ENCODE data around the gene SNAP47. TPM values are rescaled to one million over a fixed set of nuclear protein-coding genes. Genes with fewer than 3 reads are reported as not detected.

The SNAP47 gene
- total RNA-seq, 1 experiment from 2014 or later: 79.8 TPM

DNA sequence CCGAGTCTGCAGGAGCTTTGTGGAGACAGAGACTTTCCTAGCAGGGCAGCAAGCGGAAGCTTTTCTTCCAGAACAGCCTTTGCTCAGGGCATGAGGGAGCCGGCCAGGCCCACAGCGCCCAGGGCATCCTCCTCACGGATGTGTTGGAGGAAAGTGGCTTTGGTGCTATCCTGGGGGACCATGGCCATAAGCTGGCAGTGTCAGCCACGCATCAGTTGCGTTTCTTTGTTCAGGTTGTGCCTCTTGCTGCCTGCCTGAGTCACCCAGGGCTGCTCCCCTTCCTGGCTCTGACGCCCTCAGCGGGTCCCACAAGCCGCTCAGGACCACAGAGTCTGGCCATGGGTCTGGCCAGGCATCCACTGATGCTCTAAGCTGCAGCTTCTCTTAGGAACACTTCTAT is 40.6 kb downstream of the SNAP47 start:
- in situ Hi-C loops (cut with HindIII; ENCODE audit: low pct_unique_long_range_greater_than_20kb, low sequenced_read_pairs): no loop called here

DNA sequence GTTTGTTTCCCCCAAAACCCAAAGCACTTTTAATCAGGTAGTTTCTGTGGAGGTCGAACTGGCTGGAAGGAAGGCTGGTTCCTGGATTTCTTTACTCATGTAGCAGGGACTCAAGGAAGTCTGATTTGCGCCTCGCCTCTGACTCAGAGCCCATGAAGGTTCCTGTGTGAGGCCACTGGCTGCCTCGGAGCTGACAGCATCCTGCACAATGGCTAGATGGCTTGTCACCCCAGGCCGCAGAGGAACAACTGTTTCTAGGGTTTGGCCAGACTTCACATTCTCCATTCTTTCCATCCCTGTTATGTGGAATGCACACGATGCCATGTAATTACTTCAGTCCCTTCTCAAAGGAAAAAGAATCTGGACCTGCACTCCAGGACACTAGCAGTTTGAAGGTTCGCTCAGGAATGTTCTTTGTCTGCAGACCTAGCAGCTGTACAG is 41.1 kb downstream of the SNAP47 start:
- DNase-seq (ENCODE audit: low read depth): no peak
- in situ Hi-C loops (cut with HindIII; ENCODE audit: low pct_unique_long_range_greater_than_20kb, low sequenced_read_pairs): no loop called here

More for the DNA sequence above, 40.6 kb downstream of the SNAP47 start:
- no peak for DNase-seq (ENCODE audit: low read depth)

GRCh38 chr1:227777156-227777555 is 41.9 kb downstream of the SNAP47 start:
- in situ Hi-C loops (cut with HindIII; ENCODE audit: low pct_unique_long_range_greater_than_20kb, low sequenced_read_pairs): no loop called here
- no peak for DNase-seq (ENCODE audit: low read depth)

DNA sequence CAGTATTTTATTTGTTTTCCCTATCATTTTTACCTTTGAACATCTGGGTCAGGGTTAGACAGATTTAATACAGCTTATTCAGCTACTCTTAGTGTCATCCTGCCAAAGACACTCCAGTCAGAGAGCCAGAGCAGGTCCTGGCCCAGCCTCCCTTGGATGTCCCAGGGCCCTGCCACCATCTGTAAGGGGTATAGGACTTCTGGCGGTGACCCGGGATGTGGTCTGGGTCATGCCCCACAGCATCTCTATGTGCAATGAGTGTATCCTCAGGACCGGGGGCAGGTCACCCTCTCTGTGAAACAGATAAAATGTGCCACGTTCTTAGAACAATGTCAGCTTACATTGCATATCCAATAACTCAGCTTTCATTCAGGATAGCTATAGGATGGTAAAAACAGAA is 42.4 kb downstream of the SNAP47 start:
- in situ Hi-C loops (cut with HindIII; ENCODE audit: low pct_unique_long_range_greater_than_20kb, low sequenced_read_pairs): no loop called here
- no peak for DNase-seq (ENCODE audit: low read depth)

DNA sequence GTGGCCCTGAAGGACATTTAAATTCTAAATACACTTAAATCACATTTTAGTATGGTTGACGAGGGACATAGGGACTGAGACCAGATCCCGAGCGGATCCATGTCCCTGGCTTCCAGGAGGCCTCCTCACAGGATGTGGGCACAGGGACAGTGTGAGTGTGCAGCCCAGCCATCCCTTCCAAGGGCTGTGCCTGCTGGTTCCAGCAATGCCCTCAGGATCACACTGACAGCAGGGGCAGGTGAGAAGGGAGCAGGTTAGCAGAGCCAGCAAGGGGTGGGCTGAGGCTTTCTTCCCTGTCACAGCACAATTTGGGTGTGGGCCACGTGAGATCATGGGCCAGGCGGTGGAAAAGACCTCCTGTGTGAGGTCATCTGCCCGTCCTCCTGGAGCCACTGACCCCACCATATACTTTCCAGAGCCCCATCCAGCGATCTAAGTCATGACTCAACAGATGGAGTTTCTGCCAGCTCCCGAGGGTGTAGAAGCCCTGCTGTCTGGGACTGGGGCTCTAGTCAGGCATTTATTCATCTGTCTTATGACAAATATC is 43.2 kb downstream of the SNAP47 start:
- in situ Hi-C loops (cut with HindIII; ENCODE audit: low pct_unique_long_range_greater_than_20kb, low sequenced_read_pairs): no loop called here
- no peak for DNase-seq (ENCODE audit: low read depth)

- DNase-seq (ENCODE audit: low read depth): no peak
These were observed 43.8 kb downstream of the SNAP47 start for GRCh38 chr1:227779021-227779441.

GRCh38 chr1:227779685-227780084 is 44.5 kb downstream of the SNAP47 start:
- in situ Hi-C loops (cut with HindIII; ENCODE audit: low pct_unique_long_range_greater_than_20kb, low sequenced_read_pairs): no loop called here
- no peak for DNase-seq (ENCODE audit: low read depth)

More at GRCh38 chr1:227779021-227779441, 43.8 kb downstream of the SNAP47 start:
- in situ Hi-C loops (cut with HindIII; ENCODE audit: low pct_unique_long_range_greater_than_20kb, low sequenced_read_pairs): no loop called here

GRCh38 chr1:227780101-227781044 is 45.1 kb downstream of the SNAP47 start:
- in situ Hi-C loops (cut with HindIII; ENCODE audit: low pct_unique_long_range_greater_than_20kb, low sequenced_read_pairs): no loop called here
- DNase-seq (ENCODE audit: low read depth): no peak

- DNase-seq (ENCODE audit: low read depth): no peak
- in situ Hi-C loops (cut with HindIII; ENCODE audit: low pct_unique_long_range_greater_than_20kb, low sequenced_read_pairs): no loop called here
These were observed 46.2 kb downstream of the SNAP47 start for GRCh38 chr1:227781314-227781930.

DNA sequence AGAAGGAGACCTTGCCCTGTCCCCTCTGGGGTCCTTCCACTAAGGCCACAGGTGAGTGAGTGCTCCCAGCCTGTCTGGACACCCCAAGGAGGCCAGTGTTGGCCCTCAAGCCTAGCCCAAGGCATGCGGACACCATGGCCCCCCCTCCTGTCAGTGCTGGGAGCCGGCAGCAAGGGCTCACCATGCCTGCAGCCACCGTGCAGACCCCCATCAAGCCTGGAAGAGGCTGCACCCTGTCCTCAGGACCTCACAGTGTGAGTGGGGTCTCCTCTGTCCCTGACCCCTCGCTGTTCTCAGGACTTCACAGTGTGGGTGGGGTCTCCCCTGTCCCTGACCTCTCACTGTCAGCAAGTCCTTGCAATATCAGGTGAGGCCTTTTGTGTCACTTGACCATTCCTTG is 47.0 kb downstream of the SNAP47 start:
- in situ Hi-C loops (cut with HindIII; ENCODE audit: low pct_unique_long_range_greater_than_20kb, low sequenced_read_pairs): no loop called here
- no peak for DNase-seq (ENCODE audit: low read depth)

- DNase-seq (ENCODE audit: low read depth): no peak
- in situ Hi-C loops (cut with HindIII; ENCODE audit: low pct_unique_long_range_greater_than_20kb, low sequenced_read_pairs): no loop called here
These were observed 50.0 kb downstream of the SNAP47 start for GRCh38 chr1:227785094-227785804.

DNA sequence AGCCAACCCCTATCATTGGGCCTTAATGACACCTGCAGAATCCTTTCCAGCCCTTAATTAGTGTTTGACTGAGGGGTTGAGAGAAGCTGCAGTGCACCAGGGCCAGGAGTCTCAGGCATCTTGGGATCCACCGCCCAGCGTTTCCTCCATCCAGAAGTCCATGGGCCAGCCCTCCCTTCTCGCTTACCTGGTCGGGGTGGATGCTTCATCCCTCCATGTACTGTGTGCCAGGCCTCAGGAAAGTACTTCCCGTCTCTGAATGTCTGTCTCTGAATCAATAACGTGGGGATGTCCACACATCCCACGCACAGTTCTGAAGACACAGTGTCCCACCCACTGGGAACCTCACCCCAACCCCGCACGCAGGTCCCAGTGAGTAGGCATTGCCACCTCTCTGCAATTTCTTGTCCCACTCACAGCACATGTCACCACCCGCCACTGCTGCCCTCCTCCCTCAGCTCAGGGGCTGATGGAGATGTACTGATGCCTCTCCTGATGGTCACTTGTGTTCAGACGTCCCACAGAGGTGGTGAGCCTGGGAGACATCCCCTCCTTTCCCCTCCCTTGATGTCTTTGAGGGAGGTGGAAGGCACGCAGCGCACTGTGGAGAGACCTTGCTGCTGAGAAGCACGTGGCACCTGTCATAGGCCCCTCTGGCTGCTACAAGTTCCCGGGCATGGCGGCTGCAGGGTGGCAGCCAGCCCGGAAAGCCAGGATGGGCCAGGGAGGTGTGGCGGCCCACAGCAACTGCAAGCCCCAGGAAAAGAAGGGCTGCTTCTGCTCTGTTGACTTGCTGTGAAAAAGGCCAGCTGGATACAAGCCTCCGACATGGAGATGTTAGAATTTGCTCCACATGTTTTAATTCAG is 50.8 kb downstream of the SNAP47 start:
- in situ Hi-C loops (cut with HindIII; ENCODE audit: low pct_unique_long_range_greater_than_20kb, low sequenced_read_pairs): no loop called here
- no peak for DNase-seq (ENCODE audit: low read depth)

DNA sequence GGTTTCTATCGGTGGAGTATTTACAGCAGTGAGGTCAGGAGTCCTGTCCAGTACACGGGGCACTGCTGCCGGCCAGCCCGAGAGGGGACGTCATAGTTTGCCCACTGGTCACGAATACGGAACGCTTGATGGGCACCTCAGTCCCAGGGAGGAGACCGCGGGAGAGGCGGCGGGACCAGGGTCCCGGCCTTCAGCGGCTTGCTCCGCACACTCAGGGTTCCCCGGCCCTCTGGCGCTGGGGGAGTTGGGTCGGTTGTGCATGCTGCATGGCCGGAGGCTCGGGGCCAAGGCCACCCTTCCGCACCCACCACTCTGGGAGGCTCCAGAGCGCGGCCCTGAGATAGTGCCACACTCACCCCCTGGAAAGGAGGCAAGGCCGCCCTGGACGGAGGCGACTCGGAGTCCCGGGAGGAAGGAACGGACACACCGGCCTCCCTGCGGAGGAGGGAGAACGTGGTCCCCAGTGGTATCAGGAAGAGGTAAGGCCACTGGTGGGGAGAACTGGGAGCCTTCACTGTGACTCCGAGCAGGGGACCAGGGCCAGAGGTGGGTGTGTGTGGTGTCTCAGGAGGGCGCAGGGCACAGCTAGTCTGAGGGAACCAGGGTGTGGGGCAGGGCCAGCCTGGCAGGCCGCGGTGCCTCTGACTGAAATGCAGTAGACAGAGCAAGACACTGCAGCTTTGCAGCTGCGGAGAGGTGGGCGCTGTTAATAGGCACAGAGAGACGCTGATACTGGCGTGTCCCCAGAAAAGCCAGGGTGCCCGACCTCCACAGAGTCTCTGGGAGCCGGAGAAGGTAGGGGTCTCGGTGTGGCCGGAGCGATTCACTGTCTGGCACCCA is 51.7 kb downstream of the SNAP47 start:
- DNase-seq (ENCODE audit: low read depth): no peak
- in situ Hi-C loops (cut with HindIII; ENCODE audit: low pct_unique_long_range_greater_than_20kb, low sequenced_read_pairs): no loop called here

DNA sequence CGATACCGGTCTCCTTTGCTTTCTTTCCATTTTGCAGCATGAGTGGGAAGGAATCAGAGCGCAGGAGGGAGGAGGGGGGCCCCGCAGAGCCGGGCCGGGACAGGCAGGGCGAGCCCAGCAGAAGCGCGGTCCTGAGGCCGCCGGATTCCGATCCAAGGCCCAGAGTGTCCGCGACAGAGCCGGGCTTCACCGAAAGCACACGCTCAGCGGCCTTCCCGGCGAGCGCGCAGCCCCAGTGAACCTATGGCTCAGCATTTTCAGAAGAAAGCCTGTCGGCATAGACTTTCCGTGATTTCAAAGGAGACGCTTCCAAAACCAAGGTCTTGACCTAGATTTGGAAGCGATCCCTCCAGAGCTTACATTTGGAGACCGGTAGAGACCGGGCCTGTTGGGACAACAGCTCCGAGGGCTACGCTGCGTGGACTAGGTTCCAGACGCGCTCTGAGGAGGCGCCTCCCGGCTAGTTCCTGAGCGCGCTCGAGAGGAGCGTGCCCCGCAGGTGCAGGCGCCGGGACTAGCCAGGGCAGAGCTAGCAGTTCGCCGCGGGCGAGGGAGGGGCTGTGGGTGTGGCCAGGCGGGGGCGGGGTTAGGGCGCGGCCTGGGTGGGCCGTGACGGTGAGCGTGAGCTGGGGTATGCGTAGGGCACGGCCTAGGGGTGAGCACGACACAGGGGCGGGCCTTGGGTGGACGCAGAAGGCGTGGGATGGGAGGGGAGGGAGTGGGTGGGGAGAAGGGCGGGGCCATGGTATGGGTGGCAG is 52.5 kb downstream of the SNAP47 start:
- in situ Hi-C loops (cut with HindIII; ENCODE audit: low pct_unique_long_range_greater_than_20kb, low sequenced_read_pairs): no loop called here
- DNase-seq (ENCODE audit: low read depth): peak; percentile 81

DNA sequence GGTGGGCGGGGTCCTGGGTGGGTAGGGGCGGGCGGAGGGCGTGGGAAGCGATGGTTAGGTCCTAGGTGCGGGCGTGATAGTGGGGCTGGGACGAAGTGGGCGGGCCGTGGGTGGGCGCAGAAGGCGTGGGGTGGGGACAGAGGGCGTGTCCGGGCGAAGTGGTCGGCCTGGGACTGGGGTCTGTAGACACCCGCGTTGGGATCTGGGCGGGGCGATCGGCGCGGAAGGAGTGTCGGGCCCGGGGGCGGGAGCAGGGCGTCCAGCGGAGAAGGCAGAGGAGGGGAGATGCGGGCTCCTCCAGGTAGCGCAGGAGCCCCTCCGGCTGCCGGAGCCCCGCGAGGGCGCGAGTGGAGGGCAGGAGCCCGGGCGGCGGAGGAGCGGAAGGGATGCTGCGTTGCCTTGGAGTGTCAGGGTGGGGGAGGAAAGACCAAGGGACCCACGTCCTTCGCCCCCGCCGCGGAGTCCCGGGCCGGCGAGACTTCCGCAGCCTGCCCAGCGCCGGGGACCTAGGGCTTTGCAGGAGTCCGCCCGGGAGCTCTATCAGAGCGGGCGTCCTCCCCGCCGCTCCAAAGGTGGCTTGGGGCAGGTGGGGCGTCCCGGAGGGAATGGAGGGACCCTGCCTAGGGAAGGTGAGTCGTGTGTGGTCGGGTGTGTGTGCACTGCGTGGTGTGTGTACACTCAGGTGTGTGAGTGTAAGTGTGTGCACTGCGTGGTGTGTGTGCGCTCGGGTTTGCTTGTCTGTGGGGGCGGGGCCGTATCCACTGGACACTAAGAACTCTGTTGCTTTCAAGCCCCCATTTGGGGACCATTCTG is 53.2 kb downstream of the SNAP47 start:
- in situ Hi-C loops (cut with HindIII; ENCODE audit: low pct_unique_long_range_greater_than_20kb, low sequenced_read_pairs): no loop called here
- DNase-seq (ENCODE audit: low read depth): peak; percentile 74

All from Caki2 (cell line).